ENCODE data around the gene EPB42.
"Not testable (repeated sequence)": the region's sequence is repeated elsewhere in the genome, so short reads cannot be mapped to it uniquely, and the experiment has no call there.

Gene EPB42

DNA sequence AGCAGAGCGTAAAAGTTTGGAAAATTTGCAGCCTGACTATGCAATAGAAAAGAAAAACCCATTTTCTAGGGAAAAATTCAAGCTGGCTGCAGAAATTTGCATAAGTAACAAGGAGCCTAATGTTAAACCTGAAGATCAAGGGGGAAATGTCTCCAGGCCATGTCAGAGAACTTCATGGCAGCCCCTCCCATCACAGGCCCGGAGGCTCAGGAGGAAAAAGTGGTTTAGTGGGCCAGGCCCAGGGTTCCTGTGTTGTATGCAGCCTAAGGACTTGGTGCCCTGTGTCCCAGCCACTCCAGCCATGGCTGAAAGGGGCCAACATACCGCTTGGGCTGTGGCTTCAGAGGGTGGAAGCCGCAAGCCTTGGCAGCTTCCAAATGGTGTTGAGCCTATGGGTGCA lies 22.3 kb downstream of the EPB42 start:
- H3K27me3 ChIP-seq (ENCODE audit: control insufficient read depth, insufficient read depth, low read length); H3K36me3 ChIP-seq (ENCODE audit: control insufficient read depth, insufficient read depth, low read length); H3K9ac ChIP-seq (ENCODE audit: low read depth, low read length); H3K4me3 ChIP-seq (ENCODE audit: low read depth, low read length); H3K9me3 ChIP-seq (ENCODE audit: control insufficient read depth, insufficient read depth, low read length); H3K27ac ChIP-seq (ENCODE audit: low read depth, low read length); H3K4me1 ChIP-seq (ENCODE audit: control insufficient read depth, insufficient read depth, low read length): not testable (repeated sequence)

GRCh38 chr15:43197773-43198172 lies 23.0 kb downstream of the EPB42 start:
- H3K4me1 ChIP-seq (ENCODE audit: control insufficient read depth, insufficient read depth, low read length); H3K27me3 ChIP-seq (ENCODE audit: control insufficient read depth, insufficient read depth, low read length); H3K4me3 ChIP-seq (ENCODE audit: low read depth, low read length); H3K9ac ChIP-seq (ENCODE audit: low read depth, low read length); H3K9me3 ChIP-seq (ENCODE audit: control insufficient read depth, insufficient read depth, low read length); H3K27ac ChIP-seq (ENCODE audit: low read depth, low read length): not testable (repeated sequence)
- H3K36me3 ChIP-seq (ENCODE audit: control insufficient read depth, insufficient read depth, low read length), result peaks cover 12% of the 10 kb centered on the region

DNA sequence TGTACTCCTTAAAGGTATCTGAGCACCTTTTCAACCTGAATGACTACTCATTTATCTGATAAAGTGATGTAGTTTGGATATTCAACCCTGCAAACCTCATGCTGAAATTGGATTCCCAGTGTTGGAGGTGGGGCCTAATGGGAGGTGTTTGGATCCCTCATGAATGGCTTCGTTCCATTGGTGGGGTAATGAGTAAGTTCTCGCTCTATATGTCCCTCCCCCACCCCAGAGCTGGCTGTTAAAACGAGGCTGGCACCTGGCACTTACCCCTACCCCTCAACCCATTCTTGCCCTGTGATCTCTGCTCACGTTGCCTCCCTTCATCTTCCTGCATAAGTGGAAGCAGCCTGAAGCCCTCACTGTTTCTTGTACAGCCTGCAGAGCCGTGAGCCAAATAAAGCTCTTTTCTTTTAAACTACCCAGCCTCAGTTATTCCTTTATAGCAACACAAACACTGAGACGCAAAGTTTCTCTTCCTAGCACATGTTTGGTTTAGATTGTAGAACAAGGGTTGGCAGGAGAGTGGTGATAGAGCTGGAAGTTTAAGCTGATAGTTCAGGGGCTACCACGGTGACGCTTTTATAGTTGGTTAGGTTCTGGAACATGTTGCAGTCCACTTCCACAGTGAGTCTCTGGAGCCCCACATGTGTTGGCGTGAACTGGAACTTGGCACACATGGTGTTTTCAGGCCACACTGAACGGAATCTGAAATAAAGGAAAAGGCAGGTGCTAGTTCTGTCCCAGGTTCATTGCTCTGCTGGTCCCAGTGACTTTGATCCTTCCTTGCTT lies 23.9 kb downstream of the EPB42 start:
- peaks cover 21% of the 10 kb centered on the region for H3K36me3 ChIP-seq (ENCODE audit: control insufficient read depth, insufficient read depth, low read length)
- H3K4me1 ChIP-seq (ENCODE audit: control insufficient read depth, insufficient read depth, low read length), result no peaks in the 10 kb centered on the region

DNA sequence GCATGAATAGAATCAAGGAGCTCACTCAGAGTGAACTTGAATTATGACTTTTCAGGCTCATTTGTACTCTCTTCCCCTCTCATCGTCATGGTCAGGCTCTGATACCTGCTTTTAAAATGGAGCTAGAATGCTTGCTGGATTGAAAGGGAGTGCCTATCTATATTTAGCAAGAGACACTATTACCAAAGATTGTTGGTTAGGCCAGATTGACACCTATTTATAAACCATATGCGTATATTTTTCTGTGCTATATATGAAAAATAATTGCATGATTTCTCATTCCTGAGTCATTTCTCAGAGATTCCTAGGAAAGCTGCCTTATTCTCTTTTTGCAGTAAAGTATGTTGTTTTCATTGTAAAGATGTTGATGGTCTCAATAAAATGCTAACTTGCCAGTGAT lies 26.0 kb downstream of the EPB42 start:
- Histone ChIP-seq H3K9ac (ENCODE audit: low read depth, low read length) (no peak overlapping the region), H3K4me1 (ENCODE audit: control insufficient read depth, insufficient read depth, low read length) (no peaks in the 10 kb centered on the region), H3K9me3 (ENCODE audit: control insufficient read depth, insufficient read depth, low read length) (no peaks in the 10 kb centered on the region; the same call in 1 of the 2 replicates), H3K36me3 (ENCODE audit: control insufficient read depth, insufficient read depth, low read length) (peaks cover 42% of the 10 kb centered on the region), H3K4me3 (ENCODE audit: low read depth, low read length) (no peak overlapping the region), H3K27me3 (ENCODE audit: control insufficient read depth, insufficient read depth, low read length) (no peaks in the 10 kb centered on the region), H3K27ac (ENCODE audit: low read depth, low read length) (no peak overlapping the region)

More for the DNA sequence above, 23.9 kb downstream of the EPB42 start:
- H3K9ac ChIP-seq (ENCODE audit: low read depth, low read length), result no peak overlapping the region
- no peak overlapping the region for H3K4me3 ChIP-seq (ENCODE audit: low read depth, low read length)
- H3K27ac ChIP-seq (ENCODE audit: low read depth, low read length), result no peak overlapping the region
- no peaks in the 10 kb centered on the region for H3K27me3 ChIP-seq (ENCODE audit: control insufficient read depth, insufficient read depth, low read length)
- no peaks in the 10 kb centered on the region; the same call in 1 of the 2 replicates for H3K9me3 ChIP-seq (ENCODE audit: control insufficient read depth, insufficient read depth, low read length)

GRCh38 chr15:43193710-43194109 lies 27.1 kb downstream of the EPB42 start:
- H3K4me3 ChIP-seq (ENCODE audit: low read depth, low read length), result no peak overlapping the region
- H3K27me3 ChIP-seq (ENCODE audit: control insufficient read depth, insufficient read depth, low read length), result no peaks in the 10 kb centered on the region
- H3K9ac ChIP-seq (ENCODE audit: low read depth, low read length), result no peak overlapping the region
- no peaks in the 10 kb centered on the region; the same call in 1 of the 2 replicates for H3K9me3 ChIP-seq (ENCODE audit: control insufficient read depth, insufficient read depth, low read length)
- no peaks in the 10 kb centered on the region for H3K4me1 ChIP-seq (ENCODE audit: control insufficient read depth, insufficient read depth, low read length)
- peaks cover 50% of the 10 kb centered on the region for H3K36me3 ChIP-seq (ENCODE audit: control insufficient read depth, insufficient read depth, low read length)
- H3K27ac ChIP-seq (ENCODE audit: low read depth, low read length), result no peak overlapping the region

- Histone ChIP-seq H3K4me1 (ENCODE audit: control insufficient read depth, insufficient read depth, low read length) (0 out of 2 replicates have a peak, but pooled peaks cover 4% of the 10 kb centered on the region), H3K9me3 (ENCODE audit: control insufficient read depth, insufficient read depth, low read length) (no peaks in the 10 kb centered on the region), H3K27ac (ENCODE audit: low read depth, low read length) (no peak overlapping the region), H3K27me3 (ENCODE audit: control insufficient read depth, insufficient read depth, low read length) (no peaks in the 10 kb centered on the region), H3K36me3 (ENCODE audit: control insufficient read depth, insufficient read depth, low read length) (peaks cover 50% of the 10 kb centered on the region), H3K9ac (ENCODE audit: low read depth, low read length) (no peak overlapping the region), H3K4me3 (ENCODE audit: low read depth, low read length) (no peak overlapping the region)
These were observed 30.6 kb downstream of the EPB42 start for GRCh38 chr15:43190178-43190577.

GRCh38 chr15:43189296-43189695 lies 31.5 kb downstream of the EPB42 start:
- H3K4me1 ChIP-seq (ENCODE audit: control insufficient read depth, insufficient read depth, low read length), result peaks cover 10% of the 10 kb centered on the region
- H3K9ac ChIP-seq (ENCODE audit: low read depth, low read length), result no peak overlapping the region
- H3K9me3 ChIP-seq (ENCODE audit: control insufficient read depth, insufficient read depth, low read length), result no peaks in the 10 kb centered on the region
- H3K36me3 ChIP-seq (ENCODE audit: control insufficient read depth, insufficient read depth, low read length), result peaks cover 42% of the 10 kb centered on the region
- no peaks in the 10 kb centered on the region for H3K27me3 ChIP-seq (ENCODE audit: control insufficient read depth, insufficient read depth, low read length)
- H3K4me3 ChIP-seq (ENCODE audit: low read depth, low read length), result no peak overlapping the region
- H3K27ac ChIP-seq (ENCODE audit: low read depth, low read length), result no peak overlapping the region

DNA sequence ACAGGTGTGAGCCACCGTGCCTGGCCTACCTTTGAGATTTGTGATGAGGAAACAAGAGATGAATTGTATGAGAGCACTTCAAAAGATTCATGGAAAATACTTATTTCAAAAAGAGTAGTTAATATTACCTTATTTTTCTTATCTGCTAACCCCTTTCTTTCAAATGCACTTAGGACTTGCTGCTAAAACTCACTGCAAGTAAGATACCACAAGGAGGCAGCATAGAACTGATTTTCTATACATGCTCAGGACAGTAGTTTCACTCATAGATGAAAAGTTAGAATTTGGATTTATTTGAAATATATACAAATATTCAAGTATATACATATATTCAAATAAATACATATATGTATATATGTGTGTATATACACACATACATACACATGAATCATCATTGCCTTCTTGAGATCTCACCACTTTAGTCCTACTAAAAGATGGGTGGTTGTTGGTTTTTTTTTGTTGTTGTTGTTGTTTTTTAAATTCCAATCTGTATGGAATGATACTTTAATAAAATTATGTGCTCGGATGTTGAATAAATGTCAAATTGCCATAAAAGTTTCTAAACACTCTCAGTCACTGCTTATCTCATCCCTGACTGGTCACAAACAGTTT lies 33.2 kb downstream of the EPB42 start:
- H3K27me3 ChIP-seq (ENCODE audit: control insufficient read depth, insufficient read depth, low read length), result no peaks in the 10 kb centered on the region
- H3K36me3 ChIP-seq (ENCODE audit: control insufficient read depth, insufficient read depth, low read length), result peaks cover 36% of the 10 kb centered on the region
- no peak overlapping the region for H3K4me3 ChIP-seq (ENCODE audit: low read depth, low read length)
- no peak overlapping the region for H3K9ac ChIP-seq (ENCODE audit: low read depth, low read length)
- peaks cover 10% of the 10 kb centered on the region for H3K4me1 ChIP-seq (ENCODE audit: control insufficient read depth, insufficient read depth, low read length)
- no peaks in the 10 kb centered on the region for H3K9me3 ChIP-seq (ENCODE audit: control insufficient read depth, insufficient read depth, low read length)
- no peak overlapping the region for H3K27ac ChIP-seq (ENCODE audit: low read depth, low read length)

DNA sequence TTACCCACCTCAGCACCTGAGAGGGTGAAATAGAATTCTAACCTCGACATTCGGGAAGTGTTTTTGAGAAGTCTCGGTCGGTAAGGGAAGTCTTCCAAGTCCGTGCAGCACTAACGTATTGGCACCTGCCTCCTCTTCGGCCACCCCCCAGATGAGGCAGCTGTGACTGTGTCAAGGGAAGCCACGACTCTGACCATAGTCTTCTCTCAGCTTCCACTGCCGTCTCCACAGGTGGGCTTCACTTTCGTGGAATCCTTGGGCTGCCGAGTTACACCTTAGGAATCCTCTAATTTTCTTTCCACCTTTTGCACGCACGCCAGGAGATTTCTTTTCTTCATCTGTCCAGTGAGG lies 34.8 kb downstream of the EPB42 start:
- Histone ChIP-seq H3K9ac (ENCODE audit: low read depth, low read length) (peak overlapping the region; percentile 55), H3K27ac (ENCODE audit: low read depth, low read length) (no peak overlapping the region)

GRCh38 chr15:43185157-43186002 lies 35.4 kb downstream of the EPB42 start, which contains the start of gene CCNDBP1:
Gene CCNDBP1 (plus strand): TSS chr15:43185403. CDS start chr15:43185499, 96 bp downstream.
- Histone ChIP-seq H3K27me3 (ENCODE audit: control insufficient read depth, insufficient read depth, low read length) (no peaks in the 10 kb centered on the region), H3K27ac (ENCODE audit: low read depth, low read length) (peak within 1 kb of the TSS; percentile 91), H3K36me3 (ENCODE audit: control insufficient read depth, insufficient read depth, low read length) (peaks cover 14% of the 10 kb centered on the region), H3K9me3 (ENCODE audit: control insufficient read depth, insufficient read depth, low read length) (no peaks in the 10 kb centered on the region), H3K4me3 (ENCODE audit: low read depth, low read length) (peak within 1 kb of the TSS; percentile 87), H3K4me1 (ENCODE audit: control insufficient read depth, insufficient read depth, low read length) (peaks cover 10% of the 10 kb centered on the region), H3K9ac (ENCODE audit: low read depth, low read length) (peak within 1 kb of the TSS; percentile 55)

More for the DNA sequence above, 34.8 kb downstream of the EPB42 start:
- Histone ChIP-seq H3K36me3 (ENCODE audit: control insufficient read depth, insufficient read depth, low read length) (peaks cover 20% of the 10 kb centered on the region), H3K4me1 (ENCODE audit: control insufficient read depth, insufficient read depth, low read length) (peaks cover 10% of the 10 kb centered on the region), H3K4me3 (ENCODE audit: low read depth, low read length) (peak overlapping the region; percentile 87), H3K27me3 (ENCODE audit: control insufficient read depth, insufficient read depth, low read length) (no peaks in the 10 kb centered on the region), H3K9me3 (ENCODE audit: control insufficient read depth, insufficient read depth, low read length) (no peaks in the 10 kb centered on the region)

Measured in HUES48 (cell line).